Measurements from ENCODE around the gene TBX5.

TBX5 gene

GRCh38 chr12:114430306-114430705 lies 24.4 kb upstream of the TBX5 start:
- no peak for DNase-seq

GRCh38 chr12:114425031-114425626 lies 19.2 kb upstream of the TBX5 start:
- DNase-seq, result no peak

- DNase-seq, result no peak
These were observed 15.0 kb upstream of the TBX5 start for GRCh38 chr12:114420944-114421335.

- DNase-seq, result no peak
These were observed 14.4 kb upstream of the TBX5 start for GRCh38 chr12:114420182-114420943.

DNA sequence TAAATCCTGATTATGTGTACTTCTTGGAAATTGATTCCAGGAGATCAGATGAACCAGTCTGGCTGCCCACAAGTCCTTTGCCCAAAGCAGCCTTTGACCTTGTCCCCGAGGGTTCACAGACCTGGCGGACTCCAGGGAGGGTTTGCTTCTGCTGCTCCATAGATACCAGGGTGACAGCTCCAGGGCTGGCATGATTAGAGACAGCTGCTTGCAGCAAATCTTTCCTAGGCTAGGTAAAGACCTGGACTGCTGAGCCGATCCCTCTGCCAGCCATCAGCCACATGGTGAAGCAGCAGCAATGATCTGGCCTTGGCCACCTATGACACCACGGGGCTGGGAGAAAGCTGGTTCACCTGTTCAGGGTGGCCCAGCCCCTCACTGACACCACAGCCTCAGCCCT lies 10.1 kb upstream of the TBX5 start:
- no peak for DNase-seq

- no peak for DNase-seq
These were observed 9.6 kb upstream of the TBX5 start for GRCh38 chr12:114415525-114415868.

- DNase-seq, result no peak
These were observed 9.1 kb upstream of the TBX5 start for GRCh38 chr12:114414866-114415524.

DNA sequence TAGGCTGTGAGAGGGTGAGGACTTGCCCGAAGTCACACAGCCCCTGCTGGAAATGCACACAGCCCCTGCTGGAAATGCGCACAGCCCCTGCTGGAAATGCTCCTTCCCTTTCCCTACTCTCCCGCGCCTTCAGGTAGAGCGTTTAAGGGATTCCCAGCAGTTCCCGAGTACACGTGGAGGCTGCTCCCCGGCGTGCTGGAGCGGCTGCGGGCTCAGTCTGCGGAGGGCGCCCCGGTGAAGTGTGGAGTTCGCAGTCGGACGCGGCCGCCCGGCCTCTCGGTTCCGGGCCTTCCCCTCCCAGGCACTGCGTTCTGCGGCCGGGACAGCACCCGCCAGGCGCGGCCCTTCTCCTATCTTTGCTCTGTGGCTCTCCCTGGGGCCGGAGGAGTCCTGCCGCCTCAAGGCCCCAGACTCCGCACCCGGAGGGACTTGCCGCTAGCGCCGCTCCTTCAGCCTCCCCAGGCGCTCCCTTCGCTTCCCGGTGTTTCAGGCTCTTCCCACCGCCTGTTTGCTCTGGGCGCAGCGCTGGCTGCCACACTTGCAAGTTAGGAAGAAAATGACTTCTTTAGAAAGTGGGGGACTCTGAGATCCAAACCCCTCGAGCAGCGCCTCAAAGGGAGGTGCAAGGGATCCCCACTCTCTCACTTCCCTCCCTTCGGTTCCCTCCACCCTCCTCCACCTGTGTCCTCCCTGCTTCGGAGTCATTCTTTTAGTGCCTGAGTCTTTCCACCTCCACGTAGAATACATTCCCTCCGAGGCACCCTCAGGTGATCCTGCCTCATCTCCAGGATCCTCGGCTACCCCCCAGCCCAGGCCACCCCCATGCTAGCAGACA lies 8.3 kb upstream of the TBX5 start:
- no peak for DNase-seq

- DNase-seq, result no peak
These were observed 7.1 kb upstream of the TBX5 start for GRCh38 chr12:114412825-114413749.

- no peak for DNase-seq
These were observed 6.4 kb upstream of the TBX5 start for GRCh38 chr12:114412307-114412706.

DNA sequence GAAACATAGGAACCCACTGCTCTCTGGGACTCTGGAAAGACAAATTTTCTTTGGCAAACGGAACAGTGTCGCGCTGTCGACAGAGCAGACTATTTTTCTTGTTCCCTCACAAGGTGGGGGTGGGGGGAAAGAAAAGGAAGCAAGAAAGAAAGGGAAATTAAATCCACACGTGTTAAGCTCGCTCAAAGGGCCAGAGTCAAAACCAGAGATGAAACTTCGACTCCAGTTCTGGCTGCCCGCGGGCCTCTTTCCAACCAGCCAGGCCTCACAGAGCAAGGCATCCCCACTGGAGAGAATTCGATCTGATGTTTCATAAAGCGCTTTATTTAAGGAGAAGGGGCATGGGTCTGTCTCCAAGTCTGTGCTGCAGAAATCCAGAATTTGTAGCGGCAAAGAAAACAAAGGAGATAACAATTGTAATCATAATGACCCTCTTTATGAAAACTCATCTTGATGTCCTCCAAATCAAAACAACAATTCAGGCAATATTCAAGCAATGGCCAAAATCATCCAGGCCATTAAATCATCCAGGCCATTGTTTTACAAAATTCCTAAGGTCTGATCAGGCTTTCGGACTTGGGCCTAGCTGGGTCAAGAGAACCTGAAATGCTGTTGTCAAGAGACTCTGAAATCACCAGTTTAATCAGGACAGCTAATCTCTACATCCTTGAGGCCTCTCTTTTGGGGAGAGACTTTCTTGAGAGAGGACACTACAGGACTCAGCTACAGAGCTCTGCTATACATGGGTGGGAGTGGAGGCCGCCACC lies 5.3 kb upstream of the TBX5 start:
- DNase-seq, result no peak

DNA sequence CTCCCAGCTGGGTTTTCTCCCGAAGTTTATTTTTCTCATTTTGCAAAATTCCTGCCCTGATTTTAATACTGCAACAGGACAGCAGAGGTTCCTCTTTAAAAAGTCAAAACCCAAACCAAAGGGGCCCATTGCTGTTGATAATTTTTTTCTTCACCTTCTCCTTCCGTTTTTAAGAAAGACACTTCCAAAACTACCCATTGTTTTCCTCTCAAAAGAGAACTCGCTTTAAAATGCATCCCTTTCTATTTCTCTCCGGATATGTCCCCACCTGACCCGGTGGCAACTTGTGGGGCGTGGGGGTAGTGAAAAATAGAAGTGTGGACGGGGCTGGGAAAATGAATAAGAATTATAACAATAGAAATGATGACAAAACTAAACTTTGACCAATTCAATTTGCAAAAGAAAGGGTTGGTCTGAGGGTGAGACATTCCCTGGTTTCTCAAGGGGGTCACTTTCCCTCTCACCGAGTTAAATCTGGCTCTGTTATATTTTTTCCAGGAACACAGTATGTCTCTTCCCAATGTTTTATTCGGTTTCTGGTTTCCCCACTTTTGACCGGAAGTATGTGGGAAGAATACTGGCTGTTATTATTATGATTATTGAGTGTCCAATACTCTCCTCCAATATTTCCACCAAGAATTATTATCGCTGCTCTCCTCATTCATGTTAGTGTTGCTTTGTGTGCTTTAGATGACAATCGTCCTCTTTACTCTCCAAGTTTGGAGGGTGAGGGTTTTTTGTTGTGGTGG lies 4.1 kb upstream of the TBX5 start:
- no peak for DNase-seq

DNA sequence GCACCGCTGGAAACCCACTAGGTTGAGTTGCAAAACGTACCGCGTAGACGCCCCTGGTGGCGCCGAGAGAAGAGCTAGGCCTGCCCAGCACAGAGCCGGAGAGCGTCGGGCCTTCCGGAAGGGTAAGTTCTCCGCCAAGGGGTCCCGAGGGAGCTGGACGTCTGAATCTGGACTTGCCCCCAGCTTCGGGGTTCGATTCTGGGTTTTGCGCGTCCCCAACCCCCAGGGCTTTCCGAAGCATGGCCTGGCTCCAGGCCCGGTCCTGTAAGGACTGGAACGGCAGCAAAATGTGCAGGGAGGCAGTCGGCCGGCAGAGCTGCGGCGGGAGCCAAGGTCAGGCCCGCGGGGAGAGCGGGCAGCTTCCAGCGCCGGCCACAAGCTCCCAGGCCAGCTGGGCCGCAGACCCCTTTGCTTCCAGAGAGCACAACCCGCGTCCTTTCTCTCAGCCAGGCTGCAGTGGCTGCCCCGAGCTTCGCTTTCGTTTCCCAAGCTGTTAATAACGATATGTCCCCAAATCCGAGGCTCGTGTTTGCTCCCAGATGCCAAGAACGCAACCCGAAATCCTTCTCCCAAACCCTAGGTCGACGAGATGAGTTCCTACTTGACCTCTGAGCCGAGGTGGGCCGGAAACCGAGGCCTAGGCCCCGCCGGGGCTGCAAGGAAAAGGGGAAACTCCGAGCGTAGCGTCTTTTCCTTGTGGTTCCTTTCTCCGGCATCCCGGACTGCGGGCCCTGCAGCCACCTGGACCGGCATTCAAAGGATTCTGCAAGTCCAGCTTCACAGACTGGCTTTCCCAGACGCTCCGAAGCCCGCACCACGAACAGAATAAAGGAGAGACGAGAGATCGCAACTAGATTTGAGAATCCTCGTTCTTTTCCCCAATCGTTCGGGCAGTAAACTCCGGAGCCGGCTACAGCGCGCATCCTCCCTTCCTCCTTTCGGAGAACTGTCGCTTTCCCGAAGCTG lies 3.2 kb upstream of the TBX5 start:
- DNase-seq, result no peak

GRCh38 chr12:114408471-114408885 lies 2.5 kb upstream of the TBX5 start:
- DNase-seq, result no peak

DNA sequence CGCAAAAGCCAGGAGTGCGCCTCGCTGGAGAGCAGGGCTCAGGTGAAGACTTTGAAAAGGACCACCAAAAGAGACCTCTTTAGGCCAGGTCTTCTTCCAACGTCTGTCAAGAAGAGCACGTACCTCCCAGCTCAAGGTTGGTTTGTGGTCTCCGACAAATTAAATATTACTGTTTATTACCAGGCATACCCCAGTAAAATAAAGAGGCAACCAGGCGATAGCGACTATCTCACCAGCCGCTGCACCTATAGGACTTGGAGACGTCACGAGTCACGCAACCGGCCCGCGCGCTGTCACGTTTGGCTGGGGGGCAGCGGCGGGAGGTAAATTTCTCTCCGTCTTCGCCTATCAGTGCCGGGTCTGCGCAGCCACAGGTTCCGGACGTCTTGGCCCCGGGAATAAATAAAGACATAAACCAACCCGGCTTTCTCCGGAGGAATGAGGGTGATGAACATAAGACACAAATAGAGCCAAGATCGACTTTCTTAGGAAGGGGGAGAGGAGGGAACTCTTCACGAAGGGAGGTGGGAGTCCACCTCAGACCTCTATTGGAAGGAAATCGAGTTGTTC lies 2.0 kb upstream of the TBX5 start:
- no peak for DNase-seq

DNA sequence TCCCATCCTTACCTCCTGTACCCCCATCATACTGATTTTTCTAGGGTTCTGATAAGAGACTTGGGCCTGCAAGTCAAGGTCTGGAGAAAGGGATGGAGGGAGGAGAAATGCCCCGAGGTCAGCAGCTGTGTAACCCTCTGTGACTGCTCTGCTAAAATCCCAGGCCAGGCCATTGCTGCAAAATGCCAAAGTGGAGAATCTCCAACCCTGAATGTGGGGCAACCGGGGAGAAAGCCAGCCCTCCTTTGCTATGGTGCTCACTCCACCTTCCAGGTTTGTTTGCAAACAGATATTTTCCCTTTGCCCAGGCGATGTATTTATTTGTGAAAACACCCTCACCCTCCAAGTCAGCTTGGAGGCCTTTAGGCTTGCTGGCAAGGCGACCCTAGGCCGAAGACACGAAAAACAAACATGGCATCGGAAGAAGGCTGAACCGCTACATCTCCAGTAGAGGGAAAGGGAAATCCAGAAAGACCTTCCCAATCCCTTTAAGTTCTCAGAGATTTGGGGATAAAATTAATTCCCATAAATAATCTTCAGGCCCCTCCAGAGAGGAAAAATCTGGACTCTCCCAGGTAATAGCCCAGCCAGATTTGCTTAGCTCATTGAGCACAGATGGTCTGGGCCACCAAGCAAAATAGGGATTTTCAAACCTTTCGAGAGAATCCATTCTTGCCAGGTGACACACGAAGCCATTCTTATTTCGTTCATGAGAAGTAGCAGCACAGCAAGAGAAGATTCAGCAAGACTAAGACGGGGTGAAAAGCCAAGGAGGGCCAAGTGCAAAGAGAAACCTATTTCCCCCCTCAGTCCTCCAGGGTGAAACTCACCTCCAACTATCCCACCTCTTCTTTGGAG lies 1.3 kb upstream of the TBX5 start:
- no peak for DNase-seq

DNA sequence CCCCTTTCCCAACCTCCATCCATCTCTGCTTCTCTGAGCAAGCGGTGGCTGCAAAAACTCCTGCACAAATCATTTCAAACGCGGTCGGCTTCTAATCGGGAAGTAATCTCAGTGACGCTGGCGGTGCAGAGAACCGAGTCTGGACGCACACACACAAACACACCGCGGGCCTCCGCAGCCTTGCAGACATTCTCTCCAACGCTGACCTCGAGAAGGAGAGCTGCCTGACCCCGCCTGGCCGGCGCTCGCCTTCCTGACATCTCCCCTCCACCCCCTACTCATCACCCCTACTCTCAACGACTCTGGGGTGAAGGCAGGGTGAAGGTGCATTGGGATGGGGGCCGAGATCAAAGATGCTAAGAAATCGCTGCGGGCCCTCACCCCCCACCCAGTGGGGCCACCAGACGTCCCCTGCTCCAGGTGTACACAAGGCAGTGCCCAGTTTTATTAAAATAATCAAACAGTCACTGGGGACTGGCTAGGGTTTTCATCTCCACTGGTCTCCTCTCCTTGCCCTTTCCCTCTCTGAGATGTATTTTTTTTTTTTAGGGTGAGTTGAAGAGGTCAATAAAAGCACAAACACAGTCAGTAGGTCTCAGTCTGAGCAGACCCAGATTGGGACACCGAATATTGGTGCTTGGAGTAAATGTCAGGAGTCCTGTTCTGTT lies 506 bp upstream of the TBX5 start:
- no peak for DNase-seq
